Thoracic aorta (tissue), 2 donors: ENCODE measurements around the gene TOX2. TPM values are rescaled to one million over a fixed set of nuclear protein-coding genes. Genes with fewer than 3 reads are reported as not detected.

Experiments
- ATAC-seq: fragments of 150-250 bp; one replicate; pipeline ENCODE4 v1.8.0; 2017; ENCODE audit warnings: low read depth; ENCODE audit not compliant: insufficient number of reproducible peaks, low FRiP score
- DNase-seq: peaks from one replicate; pipeline ENCODE4 v3.0.0-alpha.2; 2020; ENCODE audit warnings: low spot score
- H3K27ac ChIP-seq, 2 donors: fragments of 200-600 bp; sonication (generic); 1 replicate in 1 of 2; 2 replicates in 1 of 2; pipeline ENCODE4 v1.5.1; 2016; ENCODE audit warnings: mild to moderate bottlenecking in 2 of 2, moderate library complexity in 2 of 2
- H3K27me3 ChIP-seq: fragments of 200-600 bp; sonication (generic); replicated peaks from 2 replicates; pipeline ENCODE4 v1.6.0; 2016; ENCODE audit warnings: mild to moderate bottlenecking; ENCODE audit not compliant: insufficient read depth
- H3K36me3 ChIP-seq: fragments of 200-600 bp; sonication (generic); one replicate; pipeline ENCODE4 v1.5.1; 2016
- H3K4me1 ChIP-seq, 2 donors: fragments of 200-600 bp; sonication (generic); 1 replicate in 1 of 2; 2 replicates in 1 of 2; pipeline versions ENCODE4 v1.5.1 to v1.6.0; 2016; ENCODE audit warnings: low read depth in 2 of 2, mild to moderate bottlenecking in 1 of 2; ENCODE audit not compliant: control insufficient read depth in 1 of 2
- H3K4me3 ChIP-seq: fragments of 200-600 bp; sonication (generic); 2 replicates; pipeline ENCODE4 v1.5.1; 2016; ENCODE audit warnings: mild to moderate bottlenecking
- H3K9me3 ChIP-seq: fragments of 200-600 bp; sonication (generic); 2 replicates; pipeline ENCODE4 v1.5.1; 2016
- CTCF ChIP-seq: fragments of 200-600 bp; sonication (generic); IDR thresholded peaks from one replicate; pipeline ENCODE4 v1.5.1; 2019; ENCODE audit warnings: antibody characterized with exemption
- total RNA-seq, 2 donors: library from RNA; depleted of rRNA; stranded (reverse); fragments of >200 nt; gene quantifications; one replicate each; pipeline versions ENCODE4 v1.1.0 to v1.2.3, GENCODE V29; 2016

TOX2 gene
- total RNA-seq, 2 donors from 2014 or later = 4.2 to 14.6 TPM

- TF ChIP-seq CTCF = no peak
- DNase-seq = no peak
- H3K27ac ChIP-seq = no peak overlapping the region
- H3K9me3 ChIP-seq = no peaks in the 10 kb centered on the region
- no peaks in the 10 kb centered on the region for H3K36me3 ChIP-seq
- no peaks in the 10 kb centered on the region for H3K27me3 ChIP-seq
- H3K4me1 ChIP-seq = no peaks in the 10 kb centered on the region
- H3K4me3 ChIP-seq = no peak overlapping the region
- no peak for ATAC-seq
Measured at GRCh38 chr20:44025756-44026155, 111.1 kb downstream of the TOX2 start.

GRCh38 chr20:44026647-44027342 lies 112.1 kb downstream of the TOX2 start:
- Histone ChIP-seq H3K27ac (no peak overlapping the region), H3K4me1 (no peaks in the 10 kb centered on the region), H3K27me3 (no peaks in the 10 kb centered on the region), H3K4me3 (no peak overlapping the region), H3K36me3 (no peaks in the 10 kb centered on the region), H3K9me3 (no peaks in the 10 kb centered on the region)
- ATAC-seq = no peak
- no peak for DNase-seq
- TF ChIP-seq CTCF = no peak

GRCh38 chr20:44027343-44028002 lies 112.8 kb downstream of the TOX2 start:
- Histone ChIP-seq H3K4me1 (no peaks in the 10 kb centered on the region), H3K36me3 (no peaks in the 10 kb centered on the region), H3K4me3 (no peak overlapping the region), H3K27ac (no peak overlapping the region), H3K9me3 (no peaks in the 10 kb centered on the region), H3K27me3 (no peaks in the 10 kb centered on the region)
- no peak for TF ChIP-seq CTCF
- DNase-seq (no peak), ATAC-seq (no peak)

- Histone ChIP-seq H3K9me3 (no peaks in the 10 kb centered on the region), H3K36me3 (no peaks in the 10 kb centered on the region), H3K27ac (no peak overlapping the region), H3K4me1 (no peaks in the 10 kb centered on the region), H3K27me3 (no peaks in the 10 kb centered on the region), H3K4me3 (no peak overlapping the region)
- ATAC-seq = no peak
- TF ChIP-seq CTCF = no peak
- DNase-seq = no peak
Measured at GRCh38 chr20:44028003-44028730, 113.5 kb downstream of the TOX2 start.
